HEK293 (cell line): Measurements from ENCODE around the gene PTPRCAP.

ENCODE experiments used
- CTCF ChIA-PET: fragments of 350-600 bp; formaldehyde crosslinking; extraction: SDS; loops from one replicate; lab custom pipeline; 2021; ENCODE audit warnings: antibody characterized with exemption; lab: Yijun Ruan, JAX
- POLR2A ChIA-PET: fragments of 300-600 bp; formaldehyde crosslinking; extraction: SDS; loops from one replicate; lab custom pipeline; 2020; ENCODE audit warnings: antibody characterized with exemption, inconsistent platforms; lab: Yijun Ruan, JAX
- H3K27ac ChIP-seq: fragments of 200-500 bp; sonication (Bioruptor generic); 2 replicates; pipeline ENCODE4 v1.5.1; 2014; ENCODE audit warnings: low read depth, low read length, control low read depth, inconsistent platforms; ENCODE audit errors: extremely low read depth
- H3K36me3 ChIP-seq, 2 experiments: fragments of 200-500 bp in 1 of 2; sonication (Bioruptor generic) in 1 of 2; 1 replicate in 1 of 2; 2 replicates in 1 of 2; pipeline ENCODE4 v1.5.1; 2014 to 2017; ENCODE audit warnings: inconsistent platforms in 2 of 2, low read length in 2 of 2; ENCODE audit not compliant: control insufficient read depth in 2 of 2, insufficient read depth in 1 of 2
- H3K4me1 ChIP-seq: fragments of 200-500 bp; sonication (Bioruptor generic); 2 replicates; pipeline ENCODE4 v1.5.1; 2014; ENCODE audit warnings: mild to moderate bottlenecking, low read length, inconsistent platforms; ENCODE audit not compliant: control insufficient read depth, insufficient read depth
- H3K4me3 ChIP-seq: 2 replicates; pipeline ENCODE4 v1.5.1; 2011; ENCODE audit warnings: low read depth, mild to moderate bottlenecking, control low read depth, low read length, moderate library complexity
- H3K9me3 ChIP-seq: fragments of 200-500 bp; sonication (Bioruptor generic); 2 replicates; pipeline ENCODE4 v1.5.1; 2014; ENCODE audit warnings: low read depth, low read length, inconsistent platforms; ENCODE audit not compliant: control insufficient read depth, insufficient read depth
- GLI2 ChIP-seq: fragments of 450-650 bp; formaldehyde crosslinking; IDR thresholded peaks from 2 replicates; pipeline ENCODE4; 2017; ENCODE audit warnings: missing biosample characterization, missing genetic modification characterization, low read depth, borderline replicate concordance
- KLF8 ChIP-seq: fragments of 450-650 bp; formaldehyde crosslinking; IDR thresholded peaks from 2 replicates; pipeline ENCODE4 v1.5.1; 2016; ENCODE audit warnings: missing biosample characterization, missing genetic modification characterization
- ZBTB1 ChIP-seq: fragments of 450-650 bp; formaldehyde crosslinking; IDR thresholded peaks from 2 replicates; pipeline ENCODE4 v1.5.1; 2016; ENCODE audit warnings: missing biosample characterization, missing genetic modification characterization
- ZEB2 ChIP-seq: fragments of 450-650 bp; formaldehyde crosslinking; IDR thresholded peaks from 2 replicates; pipeline ENCODE4 v1.5.1; 2016; ENCODE audit warnings: missing biosample characterization, missing genetic modification characterization
- ZNF266 ChIP-seq: fragments of 450-650 bp; formaldehyde crosslinking; IDR thresholded peaks from 2 replicates; pipeline ENCODE4 v1.5.1; 2016; ENCODE audit warnings: missing biosample characterization, missing genetic modification characterization, low read depth
- ZNF362 ChIP-seq: fragments of 450-650 bp; formaldehyde crosslinking; IDR thresholded peaks from 2 replicates; pipeline ENCODE4 v1.5.1; 2016; ENCODE audit warnings: missing biosample characterization, missing genetic modification characterization
- ZNF391 ChIP-seq: fragments of 450-650 bp; formaldehyde crosslinking; IDR thresholded peaks from 2 replicates; pipeline ENCODE4 v1.5.1; 2016; ENCODE audit warnings: low read depth, missing biosample characterization, missing genetic modification characterization, borderline replicate concordance
- ZNF530 ChIP-seq: fragments of 450-650 bp; formaldehyde crosslinking; IDR thresholded peaks from 2 replicates; pipeline ENCODE4 v1.5.1; 2016; ENCODE audit warnings: low read depth, missing biosample characterization, missing genetic modification characterization
- ZNF585B ChIP-seq: fragments of 450-650 bp; formaldehyde crosslinking; IDR thresholded peaks from 2 replicates; pipeline ENCODE4 v1.5.1; 2016; ENCODE audit warnings: missing biosample characterization, missing genetic modification characterization
- ZNF624 ChIP-seq: fragments of 450-650 bp; formaldehyde crosslinking; IDR thresholded peaks from 2 replicates; pipeline ENCODE4 v1.5.1; 2017; ENCODE audit warnings: missing biosample characterization, missing genetic modification characterization
- ZNF658 ChIP-seq: fragments of 450-650 bp; formaldehyde crosslinking; IDR thresholded peaks from 2 replicates; pipeline ENCODE4; 2016; ENCODE audit warnings: missing biosample characterization, missing genetic modification characterization
- ZNF670 ChIP-seq: fragments of 450-650 bp; formaldehyde crosslinking; IDR thresholded peaks from 2 replicates; pipeline ENCODE4 v1.5.1; 2016; ENCODE audit warnings: missing biosample characterization, missing genetic modification characterization, low read depth
- TF ChIP-seq, protein P1 (sequence below): fragments of 450-650 bp; formaldehyde crosslinking; IDR thresholded peaks from 2 replicates; pipeline ENCODE4 v1.5.1; 2017; ENCODE audit warnings: missing biosample characterization, missing genetic modification characterization
- TF ChIP-seq, protein P2 (sequence below): fragments of 450-650 bp; formaldehyde crosslinking; IDR thresholded peaks from 2 replicates; pipeline ENCODE4 v1.5.1; 2017; ENCODE audit warnings: missing biosample characterization, missing genetic modification characterization
- TF ChIP-seq, protein P3 (sequence below): fragments of 450-650 bp; formaldehyde crosslinking; IDR thresholded peaks from 2 replicates; pipeline ENCODE4 v1.5.1; 2016; ENCODE audit warnings: missing biosample characterization, missing genetic modification characterization

The PTPRCAP gene

GRCh38 chr11:67455054-67455453 is 17.6 kb upstream of the PTPRCAP start, which contains the start of gene CABP4:
CABP4 (plus strand) TSS chr11:67455354; CDS start chr11:67455424, 70 bp downstream.
- Histone ChIP-seq H3K36me3 (no peaks in the 10 kb centered on the region), H3K9me3 (no peaks in the 10 kb centered on the region), H3K4me3 (no peak within 1 kb of the TSS), H3K27ac (no peak within 1 kb of the TSS), H3K4me1 (no peaks in the 10 kb centered on the region)
- TF ChIP-seq, protein P1, sequence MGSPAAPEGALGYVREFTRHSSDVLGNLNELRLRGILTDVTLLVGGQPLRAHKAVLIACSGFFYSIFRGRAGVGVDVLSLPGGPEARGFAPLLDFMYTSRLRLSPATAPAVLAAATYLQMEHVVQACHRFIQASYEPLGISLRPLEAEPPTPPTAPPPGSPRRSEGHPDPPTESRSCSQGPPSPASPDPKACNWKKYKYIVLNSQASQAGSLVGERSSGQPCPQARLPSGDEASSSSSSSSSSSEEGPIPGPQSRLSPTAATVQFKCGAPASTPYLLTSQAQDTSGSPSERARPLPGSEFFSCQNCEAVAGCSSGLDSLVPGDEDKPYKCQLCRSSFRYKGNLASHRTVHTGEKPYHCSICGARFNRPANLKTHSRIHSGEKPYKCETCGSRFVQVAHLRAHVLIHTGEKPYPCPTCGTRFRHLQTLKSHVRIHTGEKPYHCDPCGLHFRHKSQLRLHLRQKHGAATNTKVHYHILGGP (tag by site-specific recombination), result no peak
- TF ChIP-seq ZNF670 (tag by site-specific recombination), result no peak
- TF ChIP-seq, protein P2, sequence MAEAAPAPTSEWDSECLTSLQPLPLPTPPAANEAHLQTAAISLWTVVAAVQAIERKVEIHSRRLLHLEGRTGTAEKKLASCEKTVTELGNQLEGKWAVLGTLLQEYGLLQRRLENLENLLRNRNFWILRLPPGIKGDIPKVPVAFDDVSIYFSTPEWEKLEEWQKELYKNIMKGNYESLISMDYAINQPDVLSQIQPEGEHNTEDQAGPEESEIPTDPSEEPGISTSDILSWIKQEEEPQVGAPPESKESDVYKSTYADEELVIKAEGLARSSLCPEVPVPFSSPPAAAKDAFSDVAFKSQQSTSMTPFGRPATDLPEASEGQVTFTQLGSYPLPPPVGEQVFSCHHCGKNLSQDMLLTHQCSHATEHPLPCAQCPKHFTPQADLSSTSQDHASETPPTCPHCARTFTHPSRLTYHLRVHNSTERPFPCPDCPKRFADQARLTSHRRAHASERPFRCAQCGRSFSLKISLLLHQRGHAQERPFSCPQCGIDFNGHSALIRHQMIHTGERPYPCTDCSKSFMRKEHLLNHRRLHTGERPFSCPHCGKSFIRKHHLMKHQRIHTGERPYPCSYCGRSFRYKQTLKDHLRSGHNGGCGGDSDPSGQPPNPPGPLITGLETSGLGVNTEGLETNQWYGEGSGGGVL (tag by site-specific recombination), result no peak
- TF ChIP-seq GLI2 (tag by site-specific recombination), result no peak
- TF ChIP-seq ZNF391 (tag by site-specific recombination), result no peak
- TF ChIP-seq KLF8 (tag by site-specific recombination), result no peak
- TF ChIP-seq ZNF585B (tag by site-specific recombination), result no peak
- no peak for TF ChIP-seq ZNF362 (tag by site-specific recombination)
- TF ChIP-seq, protein P3, sequence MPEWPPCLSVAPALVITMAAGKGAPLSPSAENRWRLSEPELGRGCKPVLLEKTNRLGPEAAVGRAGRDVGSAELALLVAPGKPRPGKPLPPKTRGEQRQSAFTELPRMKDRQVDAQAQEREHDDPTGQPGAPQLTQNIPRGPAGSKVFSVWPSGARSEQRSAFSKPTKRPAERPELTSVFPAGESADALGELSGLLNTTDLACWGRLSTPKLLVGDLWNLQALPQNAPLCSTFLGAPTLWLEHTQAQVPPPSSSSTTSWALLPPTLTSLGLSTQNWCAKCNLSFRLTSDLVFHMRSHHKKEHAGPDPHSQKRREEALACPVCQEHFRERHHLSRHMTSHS (tag by site-specific recombination), result no peak
- TF ChIP-seq ZNF624 (tag by site-specific recombination), result no peak
- no peak for TF ChIP-seq ZNF658 (tag by site-specific recombination)
- TF ChIP-seq ZEB2, result no peak
- TF ChIP-seq ZNF530 (tag by site-specific recombination), result no peak
- TF ChIP-seq ZBTB1 (tag by site-specific recombination), result no peak
- ChIA-PET POLR2A (interaction anchor here (0.5 kb wide), 1 partner anchor 73 kb away, joined by 3 read pairs; no protein-coding TSS in a partner anchor), CTCF (interaction anchor here (0.6 to 0.7 kb wide), 2 partner anchors 43 to 1466 kb away, joined by 3 read pairs; no protein-coding TSS in a partner anchor)

DNA sequence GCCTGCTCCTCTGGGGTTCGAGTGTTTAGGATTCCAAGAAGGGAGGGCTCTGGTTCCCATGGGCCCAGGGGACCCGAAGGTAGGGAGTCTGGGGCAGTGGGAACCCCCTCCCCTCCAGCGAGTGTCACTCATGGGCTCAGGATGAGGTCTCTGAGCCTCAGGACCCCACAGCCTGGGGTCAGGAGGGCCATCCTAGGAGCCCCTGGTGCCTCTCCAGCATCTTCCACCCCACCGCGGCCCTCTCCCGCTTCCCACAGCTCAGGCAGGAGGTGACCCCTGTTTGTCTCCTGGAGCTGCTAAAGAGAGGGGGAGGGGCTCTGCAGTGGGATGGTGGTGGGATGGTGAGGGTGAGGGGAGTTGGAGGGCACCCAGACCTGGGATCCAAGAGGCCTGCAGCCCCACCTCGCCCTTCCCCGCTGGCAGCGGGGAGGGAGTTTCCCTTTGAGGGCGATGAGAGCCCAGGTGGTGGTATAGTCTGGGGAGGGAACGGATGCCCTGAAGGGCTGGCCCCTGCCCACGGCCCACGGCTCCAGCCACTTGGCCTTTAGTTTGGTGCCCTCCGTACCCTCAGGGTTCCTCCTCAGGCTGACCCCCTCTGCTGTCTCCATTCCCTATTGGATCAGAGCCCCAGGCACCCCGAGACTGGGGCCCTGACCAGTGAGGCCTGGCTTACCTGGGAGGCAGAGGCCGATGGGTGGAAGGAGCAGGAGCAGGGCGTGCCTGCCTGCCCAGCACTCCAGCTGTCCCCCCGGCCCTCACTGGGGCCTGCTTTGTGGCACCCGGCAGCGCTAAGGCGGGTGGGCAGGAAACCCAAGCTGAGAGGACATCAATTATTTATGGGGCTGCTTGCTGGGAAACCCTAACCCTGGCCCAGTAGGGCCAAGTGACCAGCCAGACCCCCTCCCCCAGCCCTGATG is 16.6 kb upstream of the PTPRCAP start:
- Histone ChIP-seq H3K4me3 (no peak overlapping the region), H3K36me3 (no peaks in the 10 kb centered on the region), H3K9me3 (no peaks in the 10 kb centered on the region), H3K4me1 (no peaks in the 10 kb centered on the region), H3K27ac (no peak overlapping the region)
- ChIA-PET CTCF (no interaction called here), POLR2A (no interaction called here)
- TF ChIP-seq ZNF266 (tag by site-specific recombination), result no peak
